Amniotic stem cell (primary cell): ENCODE results near the gene PYROXD2.

Experiments
- DNase-seq: peaks from one replicate; lab custom pipeline; 2025; lab: John Stamatoyannopoulos, UW

Gene PYROXD2

DNA sequence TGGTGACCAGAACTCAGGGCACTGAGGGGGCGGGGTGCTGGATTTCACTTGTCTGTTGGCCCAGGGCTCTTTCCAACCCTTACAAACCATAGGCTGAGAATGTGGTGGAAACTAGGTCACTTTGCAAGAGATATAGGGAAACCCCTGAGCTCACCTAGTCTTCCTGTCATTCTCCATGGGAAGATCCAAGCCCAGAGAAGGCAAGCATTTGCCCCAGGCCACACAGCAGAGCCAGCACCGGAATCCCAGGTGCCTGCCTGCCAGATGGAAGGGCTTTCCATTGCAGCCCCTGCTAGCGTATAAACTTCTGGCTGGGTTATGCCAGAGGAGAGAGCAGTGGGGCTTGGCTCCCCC lies 427 bp downstream of the PYROXD2 start:
- DNase-seq = no peak

- DNase-seq = no peak
Observed at GRCh38 chr10:98411768-98412167, 3.2 kb downstream of the PYROXD2 start.

DNA sequence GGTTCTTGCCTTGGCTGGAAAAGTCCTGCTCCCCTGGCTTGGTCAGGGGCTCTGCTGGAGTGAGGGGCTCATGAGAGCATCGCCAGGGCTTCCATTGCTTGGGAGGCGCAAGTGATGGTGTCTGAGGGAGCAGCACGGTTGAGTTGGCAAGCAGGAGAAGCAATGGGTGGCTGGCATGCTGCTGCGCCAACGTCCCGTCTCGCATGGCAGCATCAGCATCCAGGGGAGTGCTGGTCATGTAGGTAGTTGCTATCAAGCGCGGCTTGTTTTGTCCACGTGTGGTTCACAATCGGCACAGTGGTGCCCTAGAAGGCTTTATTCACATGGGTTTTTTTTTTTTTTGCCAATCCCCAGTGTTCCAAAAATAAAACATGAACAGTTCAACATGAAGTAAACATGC lies 3.8 kb downstream of the PYROXD2 start:
- DNase-seq = no peak

- no peak for DNase-seq
Observed at GRCh38 chr10:98410759-98411158, 4.2 kb downstream of the PYROXD2 start.

DNA sequence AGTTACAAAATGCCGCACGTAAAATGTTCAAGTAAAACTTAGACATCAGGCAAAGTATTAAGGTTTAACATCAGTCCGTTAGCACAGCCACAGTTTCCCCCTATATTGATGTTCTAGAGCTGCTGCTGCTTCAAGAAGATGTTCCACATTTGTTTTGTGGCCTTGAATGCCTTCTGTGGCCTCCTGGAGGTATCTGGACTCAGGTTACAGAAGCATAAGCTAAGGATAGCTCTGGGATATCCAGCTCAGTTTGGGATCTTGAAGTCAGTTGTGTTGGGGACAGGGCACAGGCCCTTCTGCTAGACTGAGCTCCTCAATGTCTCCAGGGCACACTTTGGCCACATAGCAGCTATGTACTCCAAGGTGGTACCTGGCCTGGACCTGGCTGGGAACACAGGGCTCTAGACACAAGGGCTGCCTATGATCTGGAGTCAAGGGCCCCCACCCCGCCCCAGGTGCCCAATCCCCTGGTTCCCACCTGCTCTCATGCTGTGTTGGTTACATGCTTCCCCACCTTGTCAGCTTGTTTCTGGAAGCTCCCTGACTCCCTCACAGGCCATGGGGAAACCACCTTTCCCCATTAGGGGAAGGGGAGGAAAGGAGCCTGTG lies 4.7 kb downstream of the PYROXD2 start:
- no peak for DNase-seq

DNA sequence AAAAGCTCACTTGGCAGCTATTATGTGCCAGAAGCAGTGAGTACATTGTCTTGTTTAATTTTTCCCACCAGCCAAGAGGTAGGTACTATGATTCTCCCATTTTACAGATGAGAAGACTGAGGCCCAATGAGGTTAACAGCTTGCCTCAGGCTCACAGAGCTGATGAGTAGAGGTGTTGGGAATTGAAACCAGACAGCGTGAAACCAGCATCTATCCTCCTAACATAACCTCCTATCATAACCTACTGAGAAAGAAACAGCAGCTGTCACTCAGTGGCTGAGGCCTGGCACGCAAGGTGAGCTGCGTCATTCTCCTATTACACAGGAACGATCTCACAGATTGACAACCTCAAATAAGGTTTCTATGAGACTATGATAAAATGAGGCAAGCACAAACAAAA lies 6.2 kb downstream of the PYROXD2 start:
- no peak for DNase-seq

DNA sequence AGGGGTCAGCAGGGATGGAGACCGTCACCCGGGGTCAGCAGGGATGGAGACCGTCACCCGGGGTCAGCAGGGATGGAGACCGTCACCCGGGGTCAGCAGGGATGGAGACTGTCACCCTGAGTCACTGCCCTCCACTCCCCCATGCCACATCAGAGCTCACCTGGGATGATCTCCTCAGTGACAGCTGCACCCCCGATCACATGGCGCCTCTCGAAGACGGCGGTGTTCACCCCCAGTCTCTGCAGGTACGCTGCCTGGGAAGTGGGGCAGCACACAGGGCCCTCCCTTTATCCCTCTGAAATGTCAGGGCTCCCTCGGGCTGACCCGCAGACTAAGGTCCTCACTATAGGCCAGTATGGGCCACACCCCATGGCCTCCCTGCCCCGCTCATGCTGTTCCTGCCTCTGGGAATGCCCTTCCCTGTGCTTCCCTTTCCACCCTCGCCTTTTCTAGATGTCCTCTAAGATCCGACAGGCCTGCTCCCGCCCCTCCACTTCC lies 7.2 kb downstream of the PYROXD2 start:
- DNase-seq = no peak

DNA sequence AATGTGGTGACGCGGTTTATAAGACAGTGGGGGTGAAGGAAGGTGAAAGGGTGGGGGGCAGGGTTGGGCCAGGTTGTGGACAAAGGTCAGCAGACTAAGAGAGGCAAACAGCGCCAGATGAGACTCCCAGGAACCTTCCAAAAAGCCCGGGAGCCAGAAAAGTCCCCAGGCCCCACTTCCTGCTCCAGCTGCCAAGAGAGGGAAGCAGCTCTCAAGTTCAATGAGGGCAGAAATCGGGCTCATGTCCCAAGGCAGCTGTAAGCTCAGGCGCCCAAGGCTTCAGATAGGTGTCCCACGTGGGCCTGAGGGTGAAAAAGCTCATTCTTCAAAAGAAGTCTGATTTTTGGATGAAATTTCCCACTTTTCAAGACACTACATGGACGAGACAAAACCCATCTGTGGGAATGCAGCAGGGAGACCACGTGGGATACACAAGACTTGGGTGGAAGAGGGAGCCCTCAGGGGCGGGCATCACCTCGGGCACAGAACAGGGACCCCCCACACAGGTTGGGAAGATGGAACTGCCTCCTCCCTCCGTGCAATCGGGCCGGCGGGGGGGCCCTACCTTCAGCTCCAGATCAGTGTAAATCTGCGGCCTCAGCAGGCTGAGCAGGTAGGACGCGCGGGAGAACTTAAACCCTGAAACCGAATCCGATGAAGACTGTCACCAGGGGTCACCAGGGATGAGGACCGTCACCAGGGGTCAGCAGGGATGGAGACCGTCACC lies 7.8 kb downstream of the PYROXD2 start:
- no peak for DNase-seq

DNA sequence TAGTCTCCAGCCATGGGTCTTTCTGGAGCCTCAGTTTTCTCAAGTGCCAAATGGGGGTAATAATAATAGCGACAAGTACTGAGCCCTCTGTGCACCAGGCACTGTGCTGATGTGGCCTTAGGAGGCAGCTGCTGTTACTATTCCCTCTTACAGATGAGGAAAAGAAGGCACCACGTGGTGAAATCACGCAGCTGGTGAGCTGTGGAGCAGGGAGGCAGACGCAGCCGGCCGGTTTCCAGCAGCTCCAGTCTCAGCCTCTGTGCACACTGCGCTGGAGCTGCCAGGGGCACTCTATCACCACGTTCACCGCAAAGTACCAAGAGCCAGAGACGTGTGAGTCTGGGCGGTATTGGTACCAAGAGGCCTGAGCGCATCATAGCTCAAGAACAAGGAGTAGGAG lies 9.6 kb downstream of the PYROXD2 start:
- no peak for DNase-seq

DNA sequence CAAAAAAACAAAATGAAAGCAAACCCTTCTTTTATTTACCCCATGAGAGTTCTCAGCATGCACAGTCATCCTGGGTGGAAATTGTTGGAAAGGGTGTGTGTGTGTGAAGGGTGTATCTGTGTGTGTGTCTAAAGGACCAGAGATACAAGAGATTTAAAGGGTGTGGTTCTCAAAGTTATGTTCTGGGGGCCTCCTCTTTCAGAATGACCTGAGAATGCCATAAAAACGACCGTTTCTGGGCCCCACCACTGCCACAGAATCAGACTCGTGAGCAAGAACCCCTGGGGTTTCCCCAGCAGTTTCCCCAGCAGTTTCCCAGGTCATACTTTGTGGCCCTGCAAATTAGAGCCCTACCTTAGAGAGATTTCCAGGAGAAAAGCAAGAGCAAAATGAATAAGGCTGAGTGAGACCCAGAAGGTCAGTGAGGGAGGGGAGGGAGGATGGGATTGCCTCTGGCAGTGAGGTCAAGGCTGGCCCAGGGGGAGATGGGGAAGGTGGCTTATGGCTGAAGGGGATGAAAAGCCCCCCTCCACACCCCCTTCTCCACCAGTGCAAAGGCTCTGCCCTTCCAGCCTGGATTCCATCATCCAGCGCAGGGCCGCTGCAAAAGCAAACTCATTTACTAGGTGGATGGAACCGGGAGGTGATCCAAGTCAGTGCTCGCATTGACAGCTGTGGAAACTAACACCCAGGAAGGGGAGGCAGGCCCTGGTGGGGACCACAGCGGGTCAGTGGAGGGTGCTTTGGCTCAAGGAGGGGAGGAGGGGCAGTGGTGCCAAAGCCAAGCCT lies 10.2 kb downstream of the PYROXD2 start:
- no peak for DNase-seq

DNA sequence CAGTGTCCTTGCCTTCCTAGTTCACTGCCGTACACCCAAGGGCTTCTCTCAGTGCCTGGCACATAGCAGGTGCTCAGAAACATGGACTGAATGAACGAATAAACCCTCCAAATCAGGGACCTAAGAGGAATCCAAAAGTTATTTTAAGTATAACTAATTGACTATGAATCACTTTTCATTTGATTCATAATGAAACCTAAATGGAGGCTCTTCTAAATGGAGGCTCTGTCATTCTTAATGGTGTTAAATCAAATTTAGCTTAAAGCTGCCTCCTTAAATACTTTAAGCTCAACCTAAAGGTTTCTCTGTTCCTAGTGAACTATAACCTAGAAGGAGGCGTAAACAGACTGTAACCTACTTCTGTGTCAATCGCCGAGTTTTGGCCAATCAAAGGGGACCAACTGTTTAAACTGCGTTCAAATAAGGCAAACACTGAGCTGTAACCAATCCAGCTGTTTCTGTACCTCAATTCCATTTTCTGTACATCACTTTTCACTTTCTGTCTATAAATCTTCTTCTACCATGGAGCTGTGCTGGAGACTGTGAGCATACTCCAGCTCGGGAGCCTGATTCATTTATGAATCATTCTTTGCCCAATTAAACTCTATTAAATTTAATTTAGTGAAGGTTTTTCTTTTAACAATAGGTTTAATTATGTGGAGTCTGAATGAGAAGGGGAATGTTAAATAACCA lies 11.0 kb downstream of the PYROXD2 start:
- no peak for DNase-seq

DNA sequence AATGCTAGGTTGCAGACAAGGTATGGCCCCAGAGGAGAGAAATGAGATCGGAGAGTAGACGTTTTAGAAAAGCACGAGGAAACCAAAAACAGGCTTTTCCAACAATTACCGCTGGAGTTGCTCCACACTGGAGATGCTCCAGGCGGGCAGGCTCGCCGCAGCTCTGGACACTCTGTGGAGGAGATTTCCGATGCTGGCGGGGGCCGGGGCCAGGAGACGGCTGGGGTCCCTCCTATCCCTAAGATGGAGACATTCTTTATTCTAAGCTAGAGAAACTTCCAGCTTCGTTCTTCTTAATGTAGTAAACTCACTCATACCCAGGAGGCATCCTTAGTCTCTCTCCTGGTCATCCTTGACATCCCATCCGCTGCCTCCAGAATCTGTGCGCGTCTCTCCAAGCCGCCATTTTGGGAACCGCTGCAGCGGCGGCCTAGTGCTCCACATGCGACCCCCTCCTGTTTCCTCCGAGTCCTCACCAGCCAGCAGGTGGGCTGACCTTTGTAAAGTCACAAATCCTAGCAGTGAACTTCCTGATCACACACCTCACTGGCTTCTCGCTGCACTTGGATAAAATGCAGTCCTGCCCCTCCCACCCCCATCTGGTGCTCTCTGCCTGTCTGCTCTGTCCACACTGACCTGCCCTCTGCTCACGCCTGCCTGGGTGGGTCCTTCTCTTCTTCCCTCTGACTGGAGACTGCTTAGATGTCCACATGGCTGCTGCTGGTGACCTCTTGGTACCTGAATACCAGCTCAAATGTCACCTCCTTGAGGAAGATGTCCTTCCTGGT lies 11.9 kb downstream of the PYROXD2 start:
- DNase-seq = no peak

- DNase-seq = no peak
Observed at GRCh38 chr10:98402478-98402877, 12.5 kb downstream of the PYROXD2 start.

DNA sequence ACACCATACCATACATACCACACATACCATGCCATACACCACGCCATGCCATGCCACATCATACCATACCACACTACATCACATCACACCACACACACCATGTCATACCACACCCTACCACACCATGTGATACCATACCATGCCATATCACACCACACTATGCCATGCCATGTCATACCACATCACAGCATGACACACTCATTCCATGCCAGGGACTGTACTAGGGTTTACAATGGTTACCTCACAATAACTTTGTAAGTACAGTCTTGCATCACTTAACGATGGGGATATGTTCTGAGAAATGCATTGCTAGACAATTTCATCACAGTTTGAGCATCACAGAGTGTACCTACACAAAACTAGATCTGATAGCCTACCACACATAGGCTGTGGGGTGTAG lies 14.5 kb downstream of the PYROXD2 start:
- no peak for DNase-seq

- DNase-seq = no peak
Observed at GRCh38 chr10:98399784-98400183, 15.2 kb downstream of the PYROXD2 start.

GRCh38 chr10:98397089-98397600 lies 17.8 kb downstream of the PYROXD2 start:
- no peak for DNase-seq

GRCh38 chr10:98396096-98397063 lies 18.6 kb downstream of the PYROXD2 start:
- DNase-seq = no peak

DNA sequence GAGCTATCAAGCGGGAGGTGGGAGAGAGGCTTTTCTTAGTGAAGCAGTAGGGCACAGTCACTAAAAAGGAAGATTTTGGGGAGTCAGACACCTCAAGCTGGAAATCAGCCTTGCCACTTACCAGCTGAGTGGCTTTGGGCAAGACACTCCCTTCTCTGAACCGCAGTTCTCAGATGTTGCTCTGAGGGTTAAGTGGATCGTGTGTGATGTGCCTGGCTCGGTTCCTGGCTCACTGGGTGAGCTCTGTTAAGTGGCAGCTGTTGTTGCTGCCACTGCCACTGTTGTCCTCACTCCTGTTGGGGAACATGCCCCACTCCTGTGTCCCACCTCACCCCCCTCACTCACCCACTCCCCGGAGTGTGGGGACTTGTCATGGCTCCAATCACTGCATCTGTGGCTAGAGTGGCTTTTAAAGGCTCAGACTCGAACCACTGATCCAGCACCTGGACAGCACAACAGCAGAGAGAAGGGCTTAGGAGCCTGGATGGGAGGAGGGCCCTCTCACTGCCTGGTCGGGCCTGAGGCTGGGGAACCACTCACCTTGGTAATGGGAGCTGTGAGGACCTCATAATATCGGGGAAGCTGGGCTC lies 20.0 kb downstream of the PYROXD2 start:
- no peak for DNase-seq

- no peak for DNase-seq
Observed at GRCh38 chr10:98391578-98391991, 23.4 kb downstream of the PYROXD2 start.

DNA sequence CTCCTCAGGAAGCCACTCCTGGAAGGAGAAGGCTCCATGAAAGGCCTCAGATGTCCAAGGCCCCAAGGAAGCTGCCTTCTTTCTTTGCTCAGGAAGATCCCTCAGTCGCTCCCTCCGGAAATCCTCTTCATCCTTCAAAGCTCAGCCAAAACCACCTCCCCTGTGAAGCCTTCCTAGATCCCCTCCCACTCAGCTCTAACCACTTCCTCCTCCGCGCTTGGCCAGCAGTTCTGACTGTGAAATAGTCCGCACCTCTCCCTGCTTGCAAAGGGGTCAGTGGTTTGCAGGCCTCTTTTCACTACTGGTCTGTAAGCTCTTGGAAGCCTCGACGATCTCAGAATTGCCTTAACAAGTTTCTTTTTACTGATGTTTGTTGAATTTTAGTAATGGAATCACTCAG lies 23.9 kb downstream of the PYROXD2 start:
- DNase-seq = no peak
